NCI-H1105 treated with DMSO at 0.1 percent for 48 hours (cell line): ENCODE results near the gene FARSB.
A peak's percentile ranks its signal among the peaks of the same experiment; 100 is the strongest.
"Not testable (repeated sequence)": the region's sequence is repeated elsewhere in the genome, so short reads cannot be mapped to it uniquely, and the experiment has no call there.

Experiments
- DNase-seq: peaks from one replicate; lab custom pipeline; 2025; lab: John Stamatoyannopoulos, UW

The FARSB gene

GRCh38 chr2:222604749-222605515, 51.0 kb downstream of the FARSB start:
- no peak for DNase-seq

GRCh38 chr2:222603501-222603900, 52.4 kb downstream of the FARSB start:
- no peak for DNase-seq

GRCh38 chr2:222598611-222599010, 57.3 kb downstream of the FARSB start:
- DNase-seq, result no peak

GRCh38 chr2:222595581-222595980, 60.3 kb downstream of the FARSB start:
- no peak for DNase-seq

GRCh38 chr2:222594679-222595078, 61.2 kb downstream of the FARSB start:
- DNase-seq, result no peak

- DNase-seq, result no peak
Measured at GRCh38 chr2:222592176-222592575, 63.7 kb downstream of the FARSB start.

GRCh38 chr2:222591661-222592060, 64.2 kb downstream of the FARSB start:
- DNase-seq, result no peak

- not testable (repeated sequence) for DNase-seq
Measured at GRCh38 chr2:222584589-222584988, 71.3 kb downstream of the FARSB start.

GRCh38 chr2:222582928-222583327, 73.0 kb downstream of the FARSB start:
- DNase-seq, result no peak

GRCh38 chr2:222577341-222577740, 78.6 kb downstream of the FARSB start:
- no peak for DNase-seq

GRCh38 chr2:222576171-222577081, 79.5 kb downstream of the FARSB start:
- no peak for DNase-seq

- no peak for DNase-seq
Measured at GRCh38 chr2:222575618-222576017, 80.3 kb downstream of the FARSB start.

- no peak for DNase-seq
Measured at GRCh38 chr2:222572751-222573174, 83.1 kb downstream of the FARSB start.

- no peak for DNase-seq
Measured at GRCh38 chr2:222572264-222572721, 83.6 kb downstream of the FARSB start.

- no peak for DNase-seq
Measured at GRCh38 chr2:222569826-222570225, 86.1 kb downstream of the FARSB start.

GRCh38 chr2:222568865-222569264, 87.0 kb downstream of the FARSB start:
- peak; percentile 82 for DNase-seq

GRCh38 chr2:222566229-222566628, 89.7 kb downstream of the FARSB start:
- DNase-seq, result no peak

GRCh38 chr2:222563936-222564335, 92.0 kb downstream of the FARSB start:
- no peak for DNase-seq

GRCh38 chr2:222563106-222563718, 92.7 kb downstream of the FARSB start:
- DNase-seq, result no peak

- peak; percentile 69 for DNase-seq
Measured at GRCh38 chr2:222561817-222562645, 93.9 kb downstream of the FARSB start.

- DNase-seq, result no peak
Measured at GRCh38 chr2:222561151-222561550, 94.7 kb downstream of the FARSB start.

- no peak for DNase-seq
Measured at GRCh38 chr2:222554517-222554916, 101.4 kb downstream of the FARSB start.
